ENCODE measurements around the gene TES. TPM values are rescaled to one million over a fixed set of nuclear protein-coding genes. Genes with fewer than 3 reads are reported as not detected.
"Not testable (repeated sequence)": the region's sequence is repeated elsewhere in the genome, so short reads cannot be mapped to it uniquely, and the experiment has no call there.

TES gene
- total RNA-seq, 2 donors from 2014 or later, result 292 to 317 TPM

GRCh38 chr7:116265881-116266280, 55.5 kb downstream of the TES start:
- intact Hi-C loops (cut with DNase I), result loop anchor here in 1 of 2 donors (10.0 kb wide), 1 partner anchor 259 kb away; the partner anchor contains the start of gene CAV1
- DNase-seq (ENCODE audit: low spot score), result no peak

GRCh38 chr7:116269466-116269865, 59.1 kb downstream of the TES start:
- DNase-seq (ENCODE audit: low spot score), result no peak
- intact Hi-C loops (cut with DNase I), result loop anchor here in 1 of 2 donors (10.0 kb wide), 1 partner anchor 255 kb away; the partner anchor contains the start of gene CAV1

GRCh38 chr7:116271161-116271913, 61.0 kb downstream of the TES start:
- DNase-seq (ENCODE audit: low spot score), result no peak
- intact Hi-C loops (cut with DNase I), result loop anchor here in 1 of 2 donors (10.0 kb wide), 1 partner anchor 53 kb away; no protein-coding TSS in a partner anchor

- DNase-seq (ENCODE audit: low spot score), result no peak
- intact Hi-C loops (cut with DNase I), result loop anchor here in 1 of 2 donors (10.0 kb wide), 1 partner anchor 53 kb away; no protein-coding TSS in a partner anchor
These were observed 61.9 kb downstream of the TES start for GRCh38 chr7:116271963-116272886.

- intact Hi-C loops (cut with DNase I), result loop anchor here in 1 of 2 donors (10.0 kb wide), 1 partner anchor 51 kb away; no protein-coding TSS in a partner anchor
These were observed 63.1 kb downstream of the TES start for GRCh38 chr7:116273283-116273917.

GRCh38 chr7:116273918-116274301, 63.6 kb downstream of the TES start:
- DNase-seq (ENCODE audit: low spot score), result no peak
- intact Hi-C loops (cut with DNase I), result loop anchor here in 1 of 2 donors (10.0 kb wide), 1 partner anchor 51 kb away; no protein-coding TSS in a partner anchor

More at GRCh38 chr7:116273283-116273917, 63.1 kb downstream of the TES start:
- DNase-seq (ENCODE audit: low spot score), result no peak

- DNase-seq (ENCODE audit: low spot score), result no peak
- intact Hi-C loops (cut with DNase I), result loop anchor here in 1 of 2 donors (10.0 kb wide), 1 partner anchor 48 kb away; no protein-coding TSS in a partner anchor
These were observed 66.7 kb downstream of the TES start for GRCh38 chr7:116277070-116277469.

GRCh38 chr7:116279217-116279616, 68.9 kb downstream of the TES start:
- intact Hi-C loops (cut with DNase I), result loop anchor here in 1 of 2 donors (10.0 kb wide), 1 partner anchor 46 kb away; no protein-coding TSS in a partner anchor
- DNase-seq (ENCODE audit: low spot score), result no peak

- intact Hi-C loops (cut with DNase I), result no loop called here
- no peak for DNase-seq (ENCODE audit: low spot score)
These were observed 70.5 kb downstream of the TES start for GRCh38 chr7:116280803-116281202.

GRCh38 chr7:116283595-116284204, 73.4 kb downstream of the TES start:
- intact Hi-C loops (cut with DNase I), result no loop called here
- DNase-seq (ENCODE audit: low spot score), result no peak

GRCh38 chr7:116284390-116284789, 74.1 kb downstream of the TES start:
- intact Hi-C loops (cut with DNase I), result no loop called here
- no peak for DNase-seq (ENCODE audit: low spot score)

GRCh38 chr7:116285252-116285651, 74.9 kb downstream of the TES start:
- intact Hi-C loops (cut with DNase I), result no loop called here

GRCh38 chr7:116290740-116291139, 80.4 kb downstream of the TES start:
- no peak for DNase-seq (ENCODE audit: low spot score)
- intact Hi-C loops (cut with DNase I), result loop anchor here in 1 of 2 donors (1.0 kb wide), 1 partner anchor 11 kb away; no protein-coding TSS in a partner anchor

More at GRCh38 chr7:116285252-116285651, 74.9 kb downstream of the TES start:
- DNase-seq (ENCODE audit: low spot score), result no peak

GRCh38 chr7:116291937-116292336, 81.6 kb downstream of the TES start:
- intact Hi-C loops (cut with DNase I), result loop anchor here in 1 of 2 donors (1.0 kb wide), 1 partner anchor 9 kb away; no protein-coding TSS in a partner anchor
- no peak for DNase-seq (ENCODE audit: low spot score)

GRCh38 chr7:116292381-116292780, 82.0 kb downstream of the TES start:
- no peak for DNase-seq (ENCODE audit: low spot score)
- intact Hi-C loops (cut with DNase I), result no loop called here

- no peak for DNase-seq (ENCODE audit: low spot score)
- intact Hi-C loops (cut with DNase I), result loop anchor here (1.0 kb wide), 2 partner anchors 29 to 31 kb away; no protein-coding TSS in a partner anchor
These were observed 82.8 kb downstream of the TES start for GRCh38 chr7:116293139-116293538.

GRCh38 chr7:116293633-116294032, 83.3 kb downstream of the TES start:
- intact Hi-C loops (cut with DNase I), result loop anchor here (1.0 kb wide), 2 partner anchors 29 to 31 kb away; no protein-coding TSS in a partner anchor
- no peak for DNase-seq (ENCODE audit: low spot score)

GRCh38 chr7:116295903-116296302, 85.6 kb downstream of the TES start:
- intact Hi-C loops (cut with DNase I); DNase-seq (ENCODE audit: low spot score): not testable (repeated sequence)

All from posterior vena cava (tissue), 2 donors.